ENCODE data around the gene CFL2.

The CFL2 gene

GRCh38 chr14:34692348-34692747 lies 22.0 kb downstream of the CFL2 start:
- no peaks in the 10 kb centered on the region for H3K27me3 ChIP-seq
- H3K4me3 ChIP-seq (ENCODE audit: low read depth, low read length), result no peak overlapping the region
- no peaks in the 10 kb centered on the region for H3K36me3 ChIP-seq
- H3K9me3 ChIP-seq, result no peaks in the 10 kb centered on the region
- no peaks in the 10 kb centered on the region for H3K4me1 ChIP-seq
- no peak for DNase-seq
- TF ChIP-seq, protein P1, sequence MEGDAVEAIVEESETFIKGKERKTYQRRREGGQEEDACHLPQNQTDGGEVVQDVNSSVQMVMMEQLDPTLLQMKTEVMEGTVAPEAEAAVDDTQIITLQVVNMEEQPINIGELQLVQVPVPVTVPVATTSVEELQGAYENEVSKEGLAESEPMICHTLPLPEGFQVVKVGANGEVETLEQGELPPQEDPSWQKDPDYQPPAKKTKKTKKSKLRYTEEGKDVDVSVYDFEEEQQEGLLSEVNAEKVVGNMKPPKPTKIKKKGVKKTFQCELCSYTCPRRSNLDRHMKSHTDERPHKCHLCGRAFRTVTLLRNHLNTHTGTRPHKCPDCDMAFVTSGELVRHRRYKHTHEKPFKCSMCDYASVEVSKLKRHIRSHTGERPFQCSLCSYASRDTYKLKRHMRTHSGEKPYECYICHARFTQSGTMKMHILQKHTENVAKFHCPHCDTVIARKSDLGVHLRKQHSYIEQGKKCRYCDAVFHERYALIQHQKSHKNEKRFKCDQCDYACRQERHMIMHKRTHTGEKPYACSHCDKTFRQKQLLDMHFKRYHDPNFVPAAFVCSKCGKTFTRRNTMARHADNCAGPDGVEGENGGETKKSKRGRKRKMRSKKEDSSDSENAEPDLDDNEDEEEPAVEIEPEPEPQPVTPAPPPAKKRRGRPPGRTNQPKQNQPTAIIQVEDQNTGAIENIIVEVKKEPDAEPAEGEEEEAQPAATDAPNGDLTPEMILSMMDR (IDR thresholded peaks at IDR 0.05; ENCODE audit: low read depth, low read length), result no peak

- Histone ChIP-seq H3K4me1 (no peaks in the 10 kb centered on the region), H3K36me3 (no peaks in the 10 kb centered on the region)
Observed at GRCh38 chr14:34691206-34691605, 23.2 kb downstream of the CFL2 start.

DNA sequence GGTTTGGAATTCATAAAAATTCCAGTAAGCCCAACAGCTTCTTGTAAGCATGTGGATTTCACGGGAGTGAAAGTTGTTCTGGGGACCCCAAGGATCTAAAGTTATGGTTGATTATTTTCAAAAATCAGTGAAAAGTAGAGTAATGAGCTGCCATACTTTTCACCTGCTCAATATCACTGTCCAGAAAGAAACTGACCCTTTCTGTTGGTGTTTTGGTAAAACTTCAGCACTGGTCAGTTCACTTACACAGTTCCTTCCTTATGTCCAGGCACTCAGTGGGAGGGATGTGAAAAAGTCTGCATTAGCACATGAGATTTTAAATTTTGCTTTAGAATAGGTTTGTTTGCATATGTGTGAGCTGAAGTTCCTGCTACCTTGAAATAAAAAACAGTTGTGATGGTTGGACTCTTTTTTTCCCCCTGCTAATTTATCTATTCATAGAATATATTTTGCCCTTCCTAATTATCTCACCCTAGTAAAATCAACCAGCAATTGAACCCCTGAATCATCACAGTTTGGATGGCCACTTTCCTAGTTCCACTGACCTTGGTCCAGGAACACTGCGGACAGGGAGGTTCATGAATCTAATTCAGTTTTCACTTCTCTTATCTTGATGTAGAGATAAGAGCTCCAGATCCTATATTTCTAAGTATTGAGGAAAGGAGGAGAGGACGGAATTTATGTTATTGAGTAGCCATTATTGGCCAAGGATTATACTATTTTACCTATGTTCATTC lies 25.8 kb downstream of the CFL2 start:
- TF ChIP-seq, protein P1 (IDR thresholded peaks at IDR 0.05; ENCODE audit: low read depth, low read length), result no peak
- DNase-seq, result no peak

More at GRCh38 chr14:34691206-34691605, 23.2 kb downstream of the CFL2 start:
- no peaks in the 10 kb centered on the region for H3K9me3 ChIP-seq
- H3K4me3 ChIP-seq (ENCODE audit: low read depth, low read length), result no peak overlapping the region
- no peaks in the 10 kb centered on the region for H3K27me3 ChIP-seq
- DNase-seq, result no peak
- TF ChIP-seq, protein P1 (IDR thresholded peaks at IDR 0.05; ENCODE audit: low read depth, low read length), result no peak

DNA sequence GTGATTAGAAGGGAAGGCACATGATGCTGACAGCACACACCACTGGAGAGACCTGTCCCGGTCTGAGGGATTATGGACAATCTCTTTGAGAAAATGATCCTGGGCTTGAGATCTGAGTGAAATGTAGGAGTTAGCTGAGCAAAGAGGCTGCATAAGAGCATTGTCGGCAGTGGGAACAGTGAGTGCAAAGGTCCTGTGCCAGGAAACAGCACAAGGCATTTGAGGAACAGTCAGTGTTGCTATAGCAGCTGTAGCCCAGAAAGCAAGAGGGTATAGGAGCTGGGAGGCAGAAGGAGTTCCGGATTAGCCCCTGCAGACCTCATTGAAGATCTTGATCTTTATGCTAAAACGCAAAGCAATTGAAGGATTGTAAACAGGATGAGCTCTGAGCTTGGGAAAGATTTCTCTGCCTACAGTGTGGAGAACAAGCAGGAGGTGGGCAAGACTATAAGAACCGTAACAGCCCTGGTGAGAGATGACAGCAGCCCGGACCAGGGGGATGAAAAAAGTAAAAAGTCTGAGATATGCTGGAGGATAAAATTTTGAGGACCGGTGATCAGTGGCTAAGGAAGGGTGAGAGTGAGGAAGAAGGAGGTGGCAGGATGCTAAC lies 28.5 kb downstream of the CFL2 start:
- DNase-seq, result no peak
- Histone ChIP-seq H3K9me3 (no peaks in the 10 kb centered on the region), H3K4me3 (ENCODE audit: low read depth, low read length) (no peak overlapping the region), H3K4me1 (no peaks in the 10 kb centered on the region), H3K27me3 (no peaks in the 10 kb centered on the region), H3K36me3 (no peaks in the 10 kb centered on the region)
- TF ChIP-seq, protein P1 (IDR thresholded peaks at IDR 0.05; ENCODE audit: low read depth, low read length), result no peak

More for the DNA sequence above, 25.8 kb downstream of the CFL2 start:
- no peaks in the 10 kb centered on the region for H3K4me1 ChIP-seq
- no peaks in the 10 kb centered on the region for H3K27me3 ChIP-seq
- H3K4me3 ChIP-seq (ENCODE audit: low read depth, low read length), result no peak overlapping the region
- no peaks in the 10 kb centered on the region for H3K9me3 ChIP-seq
- no peaks in the 10 kb centered on the region for H3K36me3 ChIP-seq

GRCh38 chr14:34684578-34684977 lies 29.8 kb downstream of the CFL2 start:
- Histone ChIP-seq H3K9me3 (no peaks in the 10 kb centered on the region), H3K27me3 (no peaks in the 10 kb centered on the region), H3K4me3 (ENCODE audit: low read depth, low read length) (no peak overlapping the region), H3K36me3 (no peaks in the 10 kb centered on the region), H3K4me1 (no peaks in the 10 kb centered on the region)
- DNase-seq, result no peak
- TF ChIP-seq, protein P1 (IDR thresholded peaks at IDR 0.05; ENCODE audit: low read depth, low read length), result no peak

GRCh38 chr14:34682787-34683321 lies 31.5 kb downstream of the CFL2 start:
- TF ChIP-seq, protein P1 (IDR thresholded peaks at IDR 0.05; ENCODE audit: low read depth, low read length), result no peak
- no peak for DNase-seq
- Histone ChIP-seq H3K36me3 (no peaks in the 10 kb centered on the region), H3K4me1 (no peaks in the 10 kb centered on the region), H3K4me3 (ENCODE audit: low read depth, low read length) (no peak overlapping the region), H3K9me3 (no peaks in the 10 kb centered on the region), H3K27me3 (no peaks in the 10 kb centered on the region)
